Mesendoderm (in vitro differentiated cells): Measurements from ENCODE around the gene ASS1.

Experiments used
- DNase-seq: peaks from one replicate; pipeline ENCODE4 v3.0.0; 2013
- H2AK5ac ChIP-seq: 2 replicates; pipeline ENCODE4 v1.6.1; 2013; ENCODE audit warnings: low read length, inconsistent platforms
- H2BK120ac ChIP-seq: 2 replicates; pipeline ENCODE4 v1.6.1; 2013; ENCODE audit warnings: low read depth, mild to moderate bottlenecking, low read length, moderate library complexity, mixed read lengths
- H2BK15ac ChIP-seq: replicated peaks from 2 replicates; pipeline ENCODE4 v1.6.1; 2013; ENCODE audit warnings: low read depth, mild to moderate bottlenecking, moderate library complexity
- H2BK5ac ChIP-seq: 2 replicates; pipeline ENCODE4 v1.6.1; 2013; ENCODE audit warnings: low read length, inconsistent platforms
- H3K18ac ChIP-seq: 2 replicates; pipeline ENCODE4 v1.6.1; 2013; ENCODE audit warnings: mild to moderate bottlenecking, low read length, mixed read lengths
- H3K23ac ChIP-seq: one replicate; pipeline ENCODE4 v1.6.1; 2013; ENCODE audit warnings: low read length
- H3K27ac ChIP-seq: 2 replicates; pipeline ENCODE4 v1.5.1; 2013; ENCODE audit warnings: low read depth, mild to moderate bottlenecking, inconsistent platforms, low read length, moderate library complexity
- H3K27me3 ChIP-seq: 2 replicates; pipeline ENCODE4 v1.6.1; 2013; ENCODE audit warnings: low read length, control low read depth, mild to moderate bottlenecking, inconsistent platforms; ENCODE audit not compliant: insufficient read depth, poor library complexity
- H3K36me3 ChIP-seq: 2 replicates; pipeline ENCODE4 v1.6.1; 2013; ENCODE audit warnings: low read length, inconsistent platforms; ENCODE audit not compliant: control insufficient read depth, insufficient read depth
- H3K4ac ChIP-seq: one replicate; pipeline ENCODE4 v1.6.1; 2013; ENCODE audit warnings: low read depth, mild to moderate bottlenecking, low read length, moderate library complexity
- H3K4me1 ChIP-seq: 2 replicates; pipeline ENCODE4 v1.6.1; 2013; ENCODE audit warnings: low read depth, low read length, inconsistent platforms; ENCODE audit not compliant: control insufficient read depth
- H3K4me2 ChIP-seq: 2 replicates; pipeline ENCODE4 v1.6.1; 2013; ENCODE audit warnings: low read length
- H3K4me3 ChIP-seq: 2 replicates; pipeline ENCODE4 v1.5.1; 2013; ENCODE audit warnings: mild to moderate bottlenecking, low read length
- H3K56ac ChIP-seq: one replicate; pipeline ENCODE4 v1.6.1; 2013; ENCODE audit warnings: low read length
- H3K79me1 ChIP-seq: 2 replicates; pipeline ENCODE4 v1.6.1; 2013; ENCODE audit warnings: low read length, inconsistent platforms
- H3K79me2 ChIP-seq: 2 replicates; pipeline ENCODE4 v1.6.1; 2013; ENCODE audit warnings: mild to moderate bottlenecking, low read length; ENCODE audit not compliant: control insufficient read depth, insufficient read depth
- H3K9ac ChIP-seq: 2 replicates; pipeline ENCODE4 v1.6.1; 2013; ENCODE audit warnings: low read length, inconsistent platforms
- H4K5ac ChIP-seq: one replicate; pipeline ENCODE4 v1.6.1; 2013; ENCODE audit warnings: low read length
- H4K8ac ChIP-seq: one replicate; pipeline ENCODE4 v1.6.1; 2013; ENCODE audit warnings: low read depth, mild to moderate bottlenecking, control low read depth, low read length, moderate library complexity
- WGBS: extraction: QIAGEN DNeasy Blood & Tissue Kit; methylation state at CpG from one replicate; pipeline ENCODE4 v1.1.7; 2013; ENCODE audit warnings: low lambda C conversion rate, missing lambda C conversion rate; ENCODE audit not compliant: insufficient coverage; ENCODE audit errors: extremely low coverage; 5-methylcytosine and 5-hydroxymethylcytosine counted together

ASS1 gene

GRCh38 chr9:130470950-130471349 lies 26.2 kb downstream of the ASS1 start:
- Histone ChIP-seq H3K36me3 (no peaks in the 10 kb centered on the region), H3K56ac (no peak overlapping the region), H3K4ac (no peak overlapping the region), H2AK5ac (no peak overlapping the region), H3K18ac (no peak overlapping the region), H3K79me2 (no peaks in the 10 kb centered on the region), H3K9ac (no peak overlapping the region), H2BK5ac (no peak overlapping the region), H3K23ac (no peak overlapping the region), H4K5ac (no peak overlapping the region), H3K4me2 (no peak overlapping the region), H2BK15ac (no peak overlapping the region), H3K4me1 (peaks cover 2% of the 10 kb centered on the region), H3K4me3 (no peak overlapping the region), H2BK120ac (no peak overlapping the region), H4K8ac (no peak overlapping the region), H3K27ac (no peak overlapping the region), H3K79me1 (no peaks in the 10 kb centered on the region), H3K27me3 (no peaks in the 10 kb centered on the region)
- no CpG with 5 or more reads among the region's 12 CpGs for WGBS
- DNase-seq: no peak

GRCh38 chr9:130471411-130472183 lies 26.8 kb downstream of the ASS1 start:
- Histone ChIP-seq H3K4me1 (peaks cover 2% of the 10 kb centered on the region), H3K18ac (no peak overlapping the region), H4K8ac (no peak overlapping the region), H2BK5ac (no peak overlapping the region), H3K27me3 (no peaks in the 10 kb centered on the region), H3K79me2 (no peaks in the 10 kb centered on the region), H3K23ac (no peak overlapping the region), H4K5ac (no peak overlapping the region), H3K4me3 (no peak overlapping the region), H3K79me1 (no peaks in the 10 kb centered on the region), H3K56ac (no peak overlapping the region), H3K9ac (no peak overlapping the region), H2BK15ac (no peak overlapping the region), H2BK120ac (no peak overlapping the region), H3K4me2 (no peak overlapping the region), H3K36me3 (no peaks in the 10 kb centered on the region), H2AK5ac (no peak overlapping the region), H3K27ac (no peak overlapping the region), H3K4ac (no peak overlapping the region)
- no peak for DNase-seq
- WGBS: no CpG with 5 or more reads among the region's 20 CpGs

- Histone ChIP-seq H3K36me3 (no peaks in the 10 kb centered on the region), H3K4me1 (peaks cover 2% of the 10 kb centered on the region), H4K5ac (no peak overlapping the region), H2BK5ac (no peak overlapping the region), H3K27ac (no peak overlapping the region), H3K79me1 (no peaks in the 10 kb centered on the region), H3K56ac (no peak overlapping the region), H2BK120ac (no peak overlapping the region), H3K23ac (no peak overlapping the region), H3K4ac (no peak overlapping the region), H3K4me2 (no peak overlapping the region), H3K27me3 (no peaks in the 10 kb centered on the region), H3K18ac (no peak overlapping the region), H2AK5ac (no peak overlapping the region), H2BK15ac (no peak overlapping the region), H3K4me3 (no peak overlapping the region), H4K8ac (no peak overlapping the region), H3K9ac (no peak overlapping the region), H3K79me2 (no peaks in the 10 kb centered on the region)
- no CpG with 5 or more reads among the region's 19 CpGs for WGBS
- no peak for DNase-seq
Observed at GRCh38 chr9:130472184-130472705, 27.5 kb downstream of the ASS1 start.

GRCh38 chr9:130473009-130473408 lies 28.2 kb downstream of the ASS1 start:
- no peak overlapping the region for H3K4me2 ChIP-seq
- H2AK5ac ChIP-seq: no peak overlapping the region
- DNase-seq: no peak
- no peak overlapping the region for H3K4ac ChIP-seq
- H3K4me3 ChIP-seq: no peak overlapping the region
- H3K27ac ChIP-seq: no peak overlapping the region
- peaks cover 2% of the 10 kb centered on the region for H3K4me1 ChIP-seq
- no peaks in the 10 kb centered on the region for H3K27me3 ChIP-seq
- no peaks in the 10 kb centered on the region for H3K36me3 ChIP-seq
- no peaks in the 10 kb centered on the region for H3K79me1 ChIP-seq
- no peak overlapping the region for H3K9ac ChIP-seq
- no peak overlapping the region for H4K8ac ChIP-seq
- no peak overlapping the region for H4K5ac ChIP-seq
- no peak overlapping the region for H3K23ac ChIP-seq
- H2BK120ac ChIP-seq: no peak overlapping the region
- WGBS: no CpG with 5 or more reads among the region's 6 CpGs
- no peak overlapping the region for H3K18ac ChIP-seq
- no peak overlapping the region for H2BK15ac ChIP-seq
- H3K79me2 ChIP-seq: no peaks in the 10 kb centered on the region
- no peak overlapping the region for H2BK5ac ChIP-seq
- H3K56ac ChIP-seq: no peak overlapping the region

- H3K79me2 ChIP-seq: no peaks in the 10 kb centered on the region
- H3K27ac ChIP-seq: no peak overlapping the region
- H3K36me3 ChIP-seq: no peaks in the 10 kb centered on the region
- H3K4me3 ChIP-seq: no peak overlapping the region
- no peak overlapping the region for H2BK120ac ChIP-seq
- H4K8ac ChIP-seq: no peak overlapping the region
- no peak overlapping the region for H3K4me2 ChIP-seq
- no CpG with 5 or more reads among the region's 13 CpGs for WGBS
- H3K9ac ChIP-seq: no peak overlapping the region
- H3K4ac ChIP-seq: no peak overlapping the region
- peaks cover 2% of the 10 kb centered on the region for H3K4me1 ChIP-seq
- no peaks in the 10 kb centered on the region for H3K79me1 ChIP-seq
- no peak overlapping the region for H4K5ac ChIP-seq
- no peak overlapping the region for H3K23ac ChIP-seq
- H2BK5ac ChIP-seq: no peak overlapping the region
- no peak overlapping the region for H2BK15ac ChIP-seq
- DNase-seq: no peak
- no peaks in the 10 kb centered on the region for H3K27me3 ChIP-seq
- peak overlapping the region; percentile 34 for H3K56ac ChIP-seq
- H3K18ac ChIP-seq: no peak overlapping the region
- no peak overlapping the region for H2AK5ac ChIP-seq
Observed at GRCh38 chr9:130473566-130473965, 28.8 kb downstream of the ASS1 start.

GRCh38 chr9:130474106-130474505 lies 29.3 kb downstream of the ASS1 start:
- no peak for DNase-seq
- H3K79me2 ChIP-seq: no peaks in the 10 kb centered on the region
- no peak overlapping the region for H2BK15ac ChIP-seq
- no peak overlapping the region for H3K4me2 ChIP-seq
- no peak overlapping the region for H3K9ac ChIP-seq
- no peaks in the 10 kb centered on the region for H3K79me1 ChIP-seq
- no peak overlapping the region for H2AK5ac ChIP-seq
- no CpG with 5 or more reads among the region's 15 CpGs for whole genome bisulfite sequencing
- no peak overlapping the region for H3K56ac ChIP-seq
- no peak overlapping the region for H4K5ac ChIP-seq
- no peak overlapping the region for H2BK5ac ChIP-seq
- H3K36me3 ChIP-seq: no peaks in the 10 kb centered on the region
- H2BK120ac ChIP-seq: no peak overlapping the region
- H3K27me3 ChIP-seq: no peaks in the 10 kb centered on the region
- H4K8ac ChIP-seq: no peak overlapping the region
- H3K23ac ChIP-seq: no peak overlapping the region
- peaks cover 2% of the 10 kb centered on the region for H3K4me1 ChIP-seq
- H3K4ac ChIP-seq: no peak overlapping the region
- H3K27ac ChIP-seq: no peak overlapping the region
- H3K18ac ChIP-seq: no peak overlapping the region
- no peak overlapping the region for H3K4me3 ChIP-seq
